Inflammatory macrophage (primary cell): ENCODE data around the gene KCNQ1.
A peak's percentile ranks its signal among the peaks of the same experiment; 100 is the strongest.

Source experiments
- DNase-seq, 2 donors: peaks; one replicate each; pipeline ENCODE4 v3.0.0-alpha.2; 2020 to 2022

Gene KCNQ1

GRCh38 chr11:2443881-2444820 lies 657 bp upstream of the KCNQ1 start, which contains the start of gene TRPM5:
Gene TRPM5, minus strand, starts transcription at chr11:2444514. Its CDS starts 21,478 bp downstream, at chr11:2423036.
- no peak for DNase-seq

GRCh38 chr11:2445746-2446551 lies 1.1 kb downstream of the KCNQ1 start:
- DNase-seq: no peak

GRCh38 chr11:2446590-2447252 lies 1.9 kb downstream of the KCNQ1 start:
- DNase-seq: peak; percentile 54 to 57

DNA sequence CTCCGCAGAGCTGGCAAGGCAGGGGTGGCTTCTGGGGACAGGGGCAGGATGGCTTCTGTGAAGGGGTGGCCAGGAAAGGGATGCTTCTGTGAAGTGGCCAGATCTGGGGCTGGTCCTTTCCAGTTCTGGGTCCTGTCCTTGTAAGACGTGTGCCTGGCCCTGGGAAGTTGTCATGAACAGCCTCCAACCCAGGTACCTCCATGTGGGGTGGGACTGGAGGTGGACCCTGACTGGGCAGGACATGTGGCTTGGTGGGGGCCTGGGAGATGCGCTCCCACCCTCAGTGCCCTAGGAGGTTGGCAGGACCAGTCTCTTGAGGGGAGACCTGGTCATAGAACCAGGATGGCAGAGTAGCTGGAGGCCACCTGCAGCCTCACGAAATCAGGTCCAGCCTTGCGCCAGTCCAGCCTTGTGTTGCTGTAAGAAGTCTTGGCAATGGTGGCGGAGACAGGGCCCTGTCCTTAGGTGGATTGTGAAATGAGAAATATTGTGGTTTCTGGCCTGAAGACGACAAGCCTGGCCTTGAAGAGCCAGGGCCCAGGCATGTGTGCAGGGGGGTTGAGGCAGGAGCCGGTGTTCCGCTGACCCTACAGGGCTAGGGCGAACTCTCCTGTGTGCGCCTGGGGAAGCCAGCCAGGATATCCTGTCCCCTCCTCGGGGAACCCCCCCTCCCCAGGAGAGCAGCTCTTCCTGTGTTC lies 2.6 kb downstream of the KCNQ1 start:
- peak; percentile 33 to 50 for DNase-seq

- no peak for DNase-seq
Measured at GRCh38 chr11:2447951-2448650, 3.3 kb downstream of the KCNQ1 start.

DNA sequence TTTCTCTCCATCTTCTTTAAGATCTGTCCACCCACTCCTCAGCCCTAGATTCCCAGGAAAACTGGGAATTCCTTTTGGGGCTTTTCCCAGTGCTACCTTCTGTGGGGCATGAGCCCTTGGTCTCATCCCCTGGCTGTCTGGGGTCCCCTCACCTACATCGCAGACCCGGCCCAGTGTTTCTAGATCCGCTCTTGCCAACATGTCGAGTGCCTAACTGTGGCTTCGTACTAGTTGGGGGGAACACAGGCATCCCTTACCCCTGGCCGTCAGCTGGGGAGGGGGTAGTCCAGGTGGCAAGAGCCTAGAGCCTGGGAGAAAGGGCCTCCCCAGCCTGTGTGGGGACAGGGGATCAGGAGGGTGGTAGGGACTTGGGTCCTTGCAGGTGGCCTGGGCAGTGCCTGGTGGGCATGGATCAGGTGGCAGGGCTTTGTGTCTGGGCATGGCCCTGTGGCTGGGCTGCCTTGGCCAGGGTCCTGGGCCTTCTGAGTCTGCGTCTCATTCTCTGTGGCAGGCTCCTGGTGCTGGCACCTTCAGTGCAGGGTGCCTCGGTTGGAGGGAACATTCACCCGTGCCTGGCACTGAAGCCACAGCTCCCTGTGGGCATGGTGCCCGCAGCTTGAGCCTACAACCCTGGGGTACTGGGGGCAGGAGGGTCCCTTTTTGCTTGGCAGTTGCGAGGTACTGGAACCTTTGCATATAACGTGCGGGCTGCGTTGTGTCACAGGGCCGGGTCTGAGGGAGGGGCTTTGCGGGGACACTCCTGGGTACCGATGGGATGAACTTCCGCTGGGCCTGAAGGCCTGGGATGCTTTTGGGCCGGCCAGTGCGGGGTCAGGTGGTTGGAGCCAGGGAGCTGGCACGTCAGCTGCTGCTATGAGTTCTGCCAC lies 4.1 kb downstream of the KCNQ1 start:
- DNase-seq: no peak

- DNase-seq: no peak
Measured at GRCh38 chr11:2449548-2450320, 4.9 kb downstream of the KCNQ1 start.

GRCh38 chr11:2450321-2451041 lies 5.7 kb downstream of the KCNQ1 start:
- DNase-seq: no peak

DNA sequence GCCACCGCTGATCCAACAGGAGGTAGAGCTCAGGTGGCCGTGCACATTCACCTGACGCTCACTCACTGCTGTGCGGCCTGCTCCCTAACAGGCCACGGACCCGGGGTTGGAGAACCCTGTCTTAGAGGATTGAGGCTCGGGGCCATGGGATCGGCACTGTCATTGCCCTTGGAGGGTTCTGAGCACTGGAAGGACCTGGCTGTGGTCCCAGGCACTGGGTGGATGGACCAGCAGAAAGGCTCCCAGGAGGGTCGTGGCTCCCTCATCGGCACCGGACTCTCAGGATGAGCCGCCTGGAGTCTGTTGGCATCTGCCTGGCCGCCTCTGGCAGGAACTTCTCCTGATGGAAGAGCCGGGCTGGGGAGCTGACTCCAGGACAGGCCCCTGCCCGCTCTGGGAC lies 6.5 kb downstream of the KCNQ1 start:
- no peak for DNase-seq

GRCh38 chr11:2451916-2452315 lies 7.1 kb downstream of the KCNQ1 start:
- DNase-seq: no peak

GRCh38 chr11:2452321-2453012 lies 7.7 kb downstream of the KCNQ1 start:
- no peak for DNase-seq

GRCh38 chr11:2453436-2453835 lies 8.6 kb downstream of the KCNQ1 start:
- DNase-seq: no peak

GRCh38 chr11:2458321-2458720 lies 13.5 kb downstream of the KCNQ1 start:
- no peak for DNase-seq

DNA sequence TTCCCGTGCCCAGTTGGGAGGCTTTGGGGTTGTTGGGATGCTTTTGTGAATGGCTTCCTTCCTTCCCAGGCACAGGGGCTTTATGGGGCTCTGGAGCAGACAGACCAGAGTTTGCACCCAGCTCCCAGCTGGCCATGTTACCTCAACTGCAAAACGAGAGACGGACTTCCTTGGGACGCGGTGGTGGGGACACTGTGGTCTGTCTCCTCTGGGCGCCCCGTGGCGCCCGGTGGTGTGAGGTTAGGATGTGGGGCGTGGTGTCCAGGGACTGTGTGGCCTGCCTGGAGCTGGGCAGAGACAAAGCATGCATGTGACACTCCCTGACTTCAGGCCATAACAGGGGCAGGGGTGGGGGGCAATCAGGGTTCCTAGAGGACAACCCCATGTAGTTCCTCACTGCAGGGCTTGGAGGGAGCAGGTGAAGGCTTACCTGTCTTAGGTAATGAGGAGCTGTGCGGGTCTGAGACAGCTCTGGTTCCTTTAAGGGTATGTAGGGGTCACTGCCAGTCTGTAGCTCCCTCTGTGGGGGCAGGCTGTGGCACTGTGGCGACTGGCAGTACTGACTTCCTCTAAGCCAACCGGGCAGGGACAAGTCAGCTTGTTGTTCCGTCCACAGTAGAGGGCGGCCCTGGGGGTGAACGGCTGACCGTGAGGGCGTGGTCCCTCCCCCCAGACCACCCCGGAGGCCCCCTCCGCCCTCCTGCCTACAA lies 14.4 kb downstream of the KCNQ1 start:
- peak in 1 of 2 donors; percentile 25 for DNase-seq

DNA sequence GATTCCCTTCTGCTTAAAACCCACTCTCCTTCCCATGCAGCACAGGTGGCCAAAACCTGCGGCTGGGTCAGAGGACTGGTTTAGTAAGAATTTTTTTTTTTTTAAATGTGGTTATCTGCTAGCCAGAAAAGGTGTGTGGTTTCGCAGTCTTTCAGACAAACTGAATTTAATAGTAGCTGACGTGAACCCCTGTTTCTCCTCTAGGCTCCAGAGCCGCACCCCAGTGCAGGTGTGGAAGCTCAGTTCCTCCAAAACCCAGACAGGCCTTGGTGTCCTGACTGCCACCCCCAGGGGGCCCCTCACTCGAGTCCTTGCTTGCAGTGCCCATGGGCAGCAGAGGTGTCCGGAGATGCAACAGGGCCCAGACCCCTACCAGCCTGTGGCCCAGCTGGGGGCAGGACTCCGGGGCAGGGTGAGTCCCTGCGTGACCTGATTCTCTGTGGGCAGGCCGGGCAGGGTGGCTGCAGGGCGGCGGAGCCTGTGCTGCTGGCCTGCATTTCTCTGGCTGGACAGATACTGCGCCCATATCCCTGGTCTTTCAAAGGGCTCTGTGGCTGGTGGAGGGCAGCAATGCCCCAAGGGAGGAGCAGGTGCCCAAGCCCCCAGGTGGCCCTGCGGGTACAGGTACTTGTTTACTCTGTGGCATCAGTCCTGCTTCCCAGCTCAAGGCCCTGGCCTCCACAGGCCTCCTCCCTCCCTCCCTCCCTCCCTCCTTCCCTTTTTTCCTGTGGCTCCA lies 15.2 kb downstream of the KCNQ1 start:
- no peak for DNase-seq

DNA sequence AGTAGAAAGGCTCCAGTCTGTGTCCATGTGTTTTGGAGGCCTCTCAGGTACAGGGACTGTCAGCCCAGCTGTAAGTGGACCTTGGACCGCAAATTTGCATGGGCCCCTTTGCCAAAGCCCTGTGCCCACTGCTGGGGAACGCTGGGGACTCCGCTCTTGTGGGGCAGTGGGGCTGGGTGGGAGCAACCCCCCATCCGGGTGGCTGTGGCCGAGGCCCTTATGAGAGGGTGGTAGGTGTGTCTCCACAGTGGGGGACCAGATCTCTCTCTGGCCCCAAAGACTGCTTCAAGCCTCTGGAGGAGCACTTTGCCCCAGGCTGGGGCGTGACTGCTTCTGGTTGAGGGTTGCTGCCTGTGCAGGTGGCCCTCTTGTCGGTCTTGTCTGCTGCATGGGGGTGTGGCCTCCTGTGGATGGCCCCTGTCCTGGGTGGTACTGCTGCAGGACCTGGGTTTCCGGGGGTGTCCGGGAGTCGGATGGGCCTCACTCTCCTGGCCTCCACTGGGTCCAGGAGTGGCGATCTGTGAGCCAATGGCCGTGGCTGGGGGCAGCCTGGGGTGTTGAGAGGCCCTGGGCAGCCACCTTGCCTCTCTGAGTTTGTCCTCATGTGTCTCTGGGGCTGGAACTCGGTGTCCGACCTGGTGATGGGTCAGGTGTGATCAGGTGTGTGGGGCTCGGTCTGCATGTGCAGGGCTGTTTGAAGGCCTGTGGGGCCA lies 15.9 kb downstream of the KCNQ1 start:
- no peak for DNase-seq
